GM21367 (cell line): Measurements from ENCODE around the gene TMSB4X.
"Not testable (repeated sequence)": the region's sequence is repeated elsewhere in the genome, so short reads cannot be mapped to it uniquely, and the experiment has no call there.

Source experiments
- ATAC-seq: cut with Tn5 transposase; IDR thresholded peaks from one replicate; pipeline ENCODE4 v1.9.1; 2021; ENCODE audit not compliant: unreplicated experiment

Gene TMSB4X

GRCh38 chrX:12975991-12976558 is 1.2 kb downstream of the TMSB4X start:
- ATAC-seq: no peak

DNA sequence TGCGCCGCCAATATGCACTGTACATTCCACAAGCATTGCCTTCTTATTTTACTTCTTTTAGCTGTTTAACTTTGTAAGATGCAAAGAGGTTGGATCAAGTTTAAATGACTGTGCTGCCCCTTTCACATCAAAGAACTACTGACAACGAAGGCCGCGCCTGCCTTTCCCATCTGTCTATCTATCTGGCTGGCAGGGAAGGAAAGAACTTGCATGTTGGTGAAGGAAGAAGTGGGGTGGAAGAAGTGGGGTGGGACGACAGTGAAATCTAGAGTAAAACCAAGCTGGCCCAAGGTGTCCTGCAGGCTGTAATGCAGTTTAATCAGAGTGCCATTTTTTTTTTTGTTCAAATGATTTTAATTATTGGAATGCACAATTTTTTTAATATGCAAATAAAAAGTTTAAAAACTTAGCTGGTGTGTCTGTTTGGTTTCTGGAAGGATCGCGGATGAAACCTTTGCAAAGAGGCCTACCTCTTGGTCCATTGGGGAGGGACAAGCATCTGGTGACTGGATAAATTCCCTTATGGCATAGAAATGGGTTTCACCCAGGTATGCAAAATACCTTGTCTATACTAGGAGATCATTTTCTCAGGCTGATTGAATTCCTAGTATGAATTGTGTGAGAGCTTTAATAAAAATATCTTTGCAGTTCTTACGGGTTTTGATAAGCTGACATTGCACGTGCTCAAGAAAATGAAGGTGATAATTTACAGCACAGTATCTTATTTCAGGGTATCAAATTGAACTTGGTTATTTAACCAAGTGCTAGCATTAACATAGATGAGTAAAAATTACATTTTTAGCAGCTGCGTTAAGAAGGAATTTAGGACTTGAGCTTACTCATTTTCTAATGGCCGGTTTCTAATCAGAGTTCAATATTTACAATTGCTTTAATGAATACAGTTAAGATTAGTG is 2.2 kb downstream of the TMSB4X start:
- not testable (repeated sequence) for ATAC-seq

DNA sequence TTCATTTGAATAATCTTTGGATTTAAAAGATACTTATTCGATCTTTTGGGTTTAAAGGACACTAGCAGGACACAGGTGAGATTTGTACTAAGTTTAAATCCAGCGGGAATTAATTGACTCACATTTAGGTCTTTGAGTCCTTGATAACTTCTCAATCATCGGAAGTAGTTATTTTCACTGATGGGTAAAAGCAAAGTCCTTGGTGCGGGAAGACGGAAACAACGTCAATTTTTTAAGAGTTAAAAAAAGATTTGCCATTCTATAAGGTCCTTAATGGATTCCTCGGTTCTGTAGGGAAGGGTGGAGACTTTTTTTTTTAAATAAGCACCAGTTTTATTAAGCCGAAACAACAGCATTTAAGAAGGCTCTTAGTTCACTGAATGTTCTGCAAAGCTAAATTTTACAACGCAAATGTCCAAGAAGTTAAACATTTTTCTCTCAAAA is 2.9 kb downstream of the TMSB4X start:
- peak; percentile 2 for ATAC-seq

- peak; percentile 41 for ATAC-seq
These were observed 3.5 kb downstream of the TMSB4X start for GRCh38 chrX:12978205-12979025.

- no peak for ATAC-seq
These were observed 4.2 kb downstream of the TMSB4X start for GRCh38 chrX:12979026-12979607.

DNA sequence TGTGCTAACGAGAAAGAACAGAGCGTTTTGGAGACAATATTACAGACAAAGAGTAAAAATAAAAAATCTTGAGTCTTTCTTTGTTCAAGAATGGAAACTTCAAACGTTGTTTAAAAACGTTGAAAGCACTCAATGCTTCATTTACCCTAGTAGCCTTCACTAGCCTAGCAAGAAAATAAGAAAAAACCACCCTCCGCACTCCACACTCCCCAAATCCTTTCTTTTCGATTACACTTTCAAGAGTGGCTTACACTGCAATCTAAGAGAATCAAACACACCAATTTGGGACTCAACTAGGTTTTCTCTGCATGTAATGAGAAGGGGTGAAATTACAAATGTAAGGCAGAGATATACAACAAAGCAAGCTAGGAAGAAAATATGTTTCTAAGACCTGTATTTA is 4.7 kb downstream of the TMSB4X start:
- no peak for ATAC-seq

- not testable (repeated sequence) for ATAC-seq
These were observed 5.1 kb downstream of the TMSB4X start for GRCh38 chrX:12980039-12980438.

GRCh38 chrX:12981880-12982279 is 7.0 kb downstream of the TMSB4X start:
- no peak for ATAC-seq

- peak; percentile 49 for ATAC-seq
These were observed 9.9 kb downstream of the TMSB4X start for GRCh38 chrX:12984603-12985319.

- peak; percentile 12 for ATAC-seq
These were observed 10.4 kb downstream of the TMSB4X start for GRCh38 chrX:12985331-12985730.

DNA sequence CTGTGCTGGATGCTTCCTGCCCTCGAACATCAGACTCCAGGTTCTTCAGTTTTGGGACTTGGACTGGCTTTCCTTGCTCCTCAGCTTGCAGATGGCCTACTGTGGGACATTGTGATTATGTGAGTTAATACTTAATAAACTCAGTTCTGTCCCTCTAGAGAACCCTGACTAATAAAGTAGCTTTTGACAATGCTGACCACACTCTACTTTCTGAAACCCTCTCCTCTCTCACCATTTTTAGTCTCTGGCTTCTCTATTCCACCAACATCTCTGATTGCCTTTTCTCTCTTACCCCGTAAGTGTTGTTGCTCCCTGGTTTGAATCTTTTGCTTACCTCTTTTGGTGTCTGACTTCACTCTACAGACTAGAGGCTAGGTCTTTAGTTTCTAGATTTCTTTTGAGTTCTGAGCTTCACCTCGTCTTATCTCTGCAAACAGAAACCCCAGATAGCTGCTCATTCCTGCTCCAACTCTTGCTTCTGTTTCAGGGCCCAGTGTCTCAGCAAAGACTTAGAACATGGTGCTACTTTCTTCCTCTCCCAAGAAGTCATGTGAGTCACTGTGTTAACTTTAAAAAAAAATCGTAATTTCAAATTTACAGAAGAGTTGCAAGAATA is 11.4 kb downstream of the TMSB4X start:
- ATAC-seq: no peak

DNA sequence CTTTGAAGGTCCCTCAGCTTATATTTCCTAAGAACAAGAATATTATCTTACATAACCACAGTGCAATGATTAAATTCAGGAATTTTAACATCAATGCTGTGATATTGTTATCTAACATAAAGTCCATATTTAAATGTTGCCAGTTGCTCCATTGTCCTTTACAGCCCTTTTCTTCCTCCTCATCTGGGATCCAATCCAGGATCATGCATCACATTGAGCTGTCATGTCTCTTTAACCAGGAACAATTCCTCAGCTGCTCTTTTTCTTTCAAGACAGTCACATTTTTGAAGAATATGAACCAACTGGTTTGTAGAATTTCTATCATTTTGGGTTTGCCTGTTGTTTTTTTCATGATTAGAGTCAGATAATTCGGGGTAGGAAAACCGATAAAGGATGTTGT is 12.0 kb downstream of the TMSB4X start:
- no peak for ATAC-seq

- no peak for ATAC-seq
These were observed 12.4 kb downstream of the TMSB4X start for GRCh38 chrX:12987340-12987739.

DNA sequence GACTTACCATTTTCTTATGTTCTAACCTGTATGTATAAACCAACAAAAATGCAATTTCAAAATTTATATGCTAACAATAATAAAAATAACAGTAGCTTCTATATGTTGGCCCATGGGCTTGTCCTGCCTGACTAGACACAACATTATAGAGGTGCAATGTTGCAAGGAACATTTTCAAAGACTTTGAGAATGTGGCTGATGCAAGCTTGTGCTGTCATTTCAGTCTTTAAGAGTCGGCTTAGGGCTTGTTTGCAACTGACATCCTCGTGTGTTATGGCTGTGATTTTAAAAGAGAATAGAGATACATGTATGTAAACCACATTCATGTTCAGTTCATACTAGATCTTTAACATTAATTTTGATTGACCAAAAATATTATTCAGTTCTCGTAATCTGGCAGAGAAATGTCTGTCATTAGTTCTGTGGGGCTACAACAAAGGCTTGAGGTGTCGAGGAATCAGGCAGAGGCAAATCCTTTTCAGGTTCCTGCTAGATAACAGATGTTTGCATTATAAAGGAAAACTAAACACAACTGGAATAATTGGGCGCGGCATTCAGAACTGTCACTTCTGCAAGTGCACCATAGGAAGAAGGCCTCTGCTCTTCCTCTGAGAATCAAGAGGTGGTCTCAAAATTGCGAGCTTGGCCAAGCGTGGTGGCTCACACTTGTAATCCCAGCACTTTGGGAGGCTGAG is 13.1 kb downstream of the TMSB4X start:
- no peak for ATAC-seq

GRCh38 chrX:12988797-12989196 is 13.9 kb downstream of the TMSB4X start:
- no peak for ATAC-seq

DNA sequence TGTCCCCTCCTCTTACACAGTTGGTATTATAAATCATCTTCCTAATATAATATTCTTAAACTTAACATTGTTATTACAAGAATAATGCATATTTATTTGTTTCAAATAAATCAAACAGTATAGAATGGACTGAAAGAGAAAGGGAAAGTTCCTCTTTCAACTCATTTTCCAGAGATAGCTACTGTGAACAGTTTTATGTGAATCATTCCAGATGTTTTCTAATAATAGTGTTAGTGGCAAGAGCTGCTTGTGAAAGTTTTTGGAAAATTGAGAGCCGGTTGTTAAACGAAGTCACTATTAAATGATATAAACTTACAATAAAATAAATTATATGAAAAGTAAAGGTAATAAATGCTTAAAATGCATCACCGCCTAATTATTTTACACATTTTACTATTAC is 14.6 kb downstream of the TMSB4X start:
- no peak for ATAC-seq

DNA sequence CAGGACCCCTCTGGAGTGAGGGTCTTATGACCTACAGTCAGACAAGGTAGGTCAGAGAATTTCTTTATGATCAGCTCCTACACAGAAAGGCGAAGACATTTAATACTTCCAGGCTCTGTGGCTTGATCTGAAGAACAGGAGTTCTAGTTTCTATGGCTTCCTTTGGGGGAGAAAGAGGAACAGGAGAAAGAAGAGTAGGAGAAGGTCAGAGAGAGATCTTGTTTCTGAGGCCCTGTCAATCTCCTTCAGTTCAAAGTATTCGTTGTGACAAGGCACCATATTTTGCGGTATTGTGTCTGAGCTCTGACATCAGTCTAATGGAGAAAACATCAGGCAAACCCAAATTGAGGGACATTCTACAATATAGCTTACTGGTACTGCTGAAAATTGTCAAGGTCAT is 16.7 kb downstream of the TMSB4X start:
- no peak for ATAC-seq

- ATAC-seq: no peak
These were observed 17.7 kb downstream of the TMSB4X start for GRCh38 chrX:12992544-12993118.

- no peak for ATAC-seq
These were observed 18.9 kb downstream of the TMSB4X start for GRCh38 chrX:12993826-12994225.
